A549 (cell line): ENCODE results near the gene ZFC3H1.

Experiments
- CBX8 ChIP-seq: fragments of 200-600 bp; sonication (generic); IDR thresholded peaks from 2 replicates; pipeline ENCODE4 v1.6.1; 2016
- CEBPB ChIP-seq, 2 experiments: fragments of >200 bp in 1 of 2; sonication (Bioruptor Twin) in 1 of 2; formaldehyde crosslinking in 1 of 2; IDR thresholded peaks; 2 replicates each; pipeline ENCODE4 v1.6.1; 2012 to 2016
- HDAC2 ChIP-seq: fragments of 200-600 bp; sonication (generic); IDR thresholded peaks from 2 replicates; pipeline ENCODE4 v1.6.1; 2016
- POLR2A ChIP-seq: IDR thresholded peaks from 2 replicates; pipeline ENCODE4 v1.6.1; 2012; ENCODE audit warnings: mild to moderate bottlenecking, low read length
- RAD21 ChIP-seq, 2 experiments: fragments of >200 bp in 1 of 2; sonication (Bioruptor Twin) in 1 of 2; formaldehyde crosslinking in 1 of 2; IDR thresholded peaks in 1 of 2; conservative IDR thresholded peaks in 1 of 2; 2 replicates in 1 of 2; 3 replicates in 1 of 2; pipeline ENCODE4 v1.6.1; 2012 to 2018; ENCODE audit warnings: inconsistent platforms in 1 of 2
- RARB ChIP-seq: fragments of 250-450 bp; sonication (Bioruptor Pico); IDR thresholded peaks from 2 replicates; pipeline ENCODE4 v1.8.0; 2021; ENCODE audit warnings: mild to moderate bottlenecking, moderate library complexity
- SREBF2 ChIP-seq: fragments of 450-650 bp; IDR thresholded peaks from 2 replicates; pipeline ENCODE4 v1.6.1; 2014; ENCODE audit warnings: mild to moderate bottlenecking, moderate library complexity
- ZNF302 ChIP-seq: fragments of 250-450 bp; sonication (Bioruptor Pico); IDR thresholded peaks from 2 replicates; pipeline ENCODE4 v1.9.0; 2021; ENCODE audit warnings: inconsistent platforms, mild to moderate bottlenecking, moderate library complexity
- ZSCAN20 ChIP-seq: fragments of 250-450 bp; sonication (Bioruptor Pico); IDR thresholded peaks from 2 replicates; pipeline ENCODE4 v1.8.0; 2022; ENCODE audit warnings: mild to moderate bottlenecking, moderate library complexity
- TF ChIP-seq, protein P1 (sequence below): fragments of >200 bp; sonication (Bioruptor Twin); formaldehyde crosslinking; IDR thresholded peaks from 3 replicates; pipeline ENCODE4 v1.5.1; 2016
- TF ChIP-seq, protein P2 (sequence below): fragments of 200-600 bp; sonication (generic); IDR thresholded peaks from 2 replicates; pipeline ENCODE4 v1.6.1; 2016; ENCODE audit warnings: antibody characterized with exemption, mild to moderate bottlenecking, moderate library complexity

DNA sequence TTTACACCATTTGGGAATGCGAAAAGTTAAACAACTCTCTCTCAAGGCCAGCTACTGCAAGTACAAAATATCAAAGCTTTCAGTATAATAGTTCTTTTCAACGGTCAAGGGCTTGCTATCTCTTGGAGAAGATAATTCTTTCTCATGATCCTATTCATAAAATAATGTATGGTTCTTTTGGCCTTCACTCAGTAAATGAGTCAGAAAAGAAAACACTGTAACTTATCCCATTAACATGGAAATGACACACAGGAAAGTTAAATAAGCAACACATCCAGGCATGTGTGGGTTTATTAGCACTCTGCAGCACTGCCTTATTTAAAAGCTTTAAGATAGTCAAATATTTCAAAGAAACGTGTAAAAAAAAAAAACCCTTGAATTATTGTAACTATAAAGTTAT lies 36.9 kb downstream of the ZFC3H1 start:
- TF ChIP-seq POLR2A (no peak), ZNF302 (CRISPR knock-in tag) (no peak), ZSCAN20 (CRISPR knock-in tag) (no peak), RARB (no peak), CEBPB (IDR thresholded peaks at IDR 0.05) (no peak), RAD21 (conservative IDR thresholded peaks at IDR 0.05 in 1 of 2, IDR thresholded peaks at IDR 0.05 in 1 of 2) (no peak), HDAC2 (no peak), CBX8 (no peak), SREBF2 (no peak)
- TF ChIP-seq, protein P1, sequence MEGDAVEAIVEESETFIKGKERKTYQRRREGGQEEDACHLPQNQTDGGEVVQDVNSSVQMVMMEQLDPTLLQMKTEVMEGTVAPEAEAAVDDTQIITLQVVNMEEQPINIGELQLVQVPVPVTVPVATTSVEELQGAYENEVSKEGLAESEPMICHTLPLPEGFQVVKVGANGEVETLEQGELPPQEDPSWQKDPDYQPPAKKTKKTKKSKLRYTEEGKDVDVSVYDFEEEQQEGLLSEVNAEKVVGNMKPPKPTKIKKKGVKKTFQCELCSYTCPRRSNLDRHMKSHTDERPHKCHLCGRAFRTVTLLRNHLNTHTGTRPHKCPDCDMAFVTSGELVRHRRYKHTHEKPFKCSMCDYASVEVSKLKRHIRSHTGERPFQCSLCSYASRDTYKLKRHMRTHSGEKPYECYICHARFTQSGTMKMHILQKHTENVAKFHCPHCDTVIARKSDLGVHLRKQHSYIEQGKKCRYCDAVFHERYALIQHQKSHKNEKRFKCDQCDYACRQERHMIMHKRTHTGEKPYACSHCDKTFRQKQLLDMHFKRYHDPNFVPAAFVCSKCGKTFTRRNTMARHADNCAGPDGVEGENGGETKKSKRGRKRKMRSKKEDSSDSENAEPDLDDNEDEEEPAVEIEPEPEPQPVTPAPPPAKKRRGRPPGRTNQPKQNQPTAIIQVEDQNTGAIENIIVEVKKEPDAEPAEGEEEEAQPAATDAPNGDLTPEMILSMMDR, result no peak
- TF ChIP-seq, protein P2, sequence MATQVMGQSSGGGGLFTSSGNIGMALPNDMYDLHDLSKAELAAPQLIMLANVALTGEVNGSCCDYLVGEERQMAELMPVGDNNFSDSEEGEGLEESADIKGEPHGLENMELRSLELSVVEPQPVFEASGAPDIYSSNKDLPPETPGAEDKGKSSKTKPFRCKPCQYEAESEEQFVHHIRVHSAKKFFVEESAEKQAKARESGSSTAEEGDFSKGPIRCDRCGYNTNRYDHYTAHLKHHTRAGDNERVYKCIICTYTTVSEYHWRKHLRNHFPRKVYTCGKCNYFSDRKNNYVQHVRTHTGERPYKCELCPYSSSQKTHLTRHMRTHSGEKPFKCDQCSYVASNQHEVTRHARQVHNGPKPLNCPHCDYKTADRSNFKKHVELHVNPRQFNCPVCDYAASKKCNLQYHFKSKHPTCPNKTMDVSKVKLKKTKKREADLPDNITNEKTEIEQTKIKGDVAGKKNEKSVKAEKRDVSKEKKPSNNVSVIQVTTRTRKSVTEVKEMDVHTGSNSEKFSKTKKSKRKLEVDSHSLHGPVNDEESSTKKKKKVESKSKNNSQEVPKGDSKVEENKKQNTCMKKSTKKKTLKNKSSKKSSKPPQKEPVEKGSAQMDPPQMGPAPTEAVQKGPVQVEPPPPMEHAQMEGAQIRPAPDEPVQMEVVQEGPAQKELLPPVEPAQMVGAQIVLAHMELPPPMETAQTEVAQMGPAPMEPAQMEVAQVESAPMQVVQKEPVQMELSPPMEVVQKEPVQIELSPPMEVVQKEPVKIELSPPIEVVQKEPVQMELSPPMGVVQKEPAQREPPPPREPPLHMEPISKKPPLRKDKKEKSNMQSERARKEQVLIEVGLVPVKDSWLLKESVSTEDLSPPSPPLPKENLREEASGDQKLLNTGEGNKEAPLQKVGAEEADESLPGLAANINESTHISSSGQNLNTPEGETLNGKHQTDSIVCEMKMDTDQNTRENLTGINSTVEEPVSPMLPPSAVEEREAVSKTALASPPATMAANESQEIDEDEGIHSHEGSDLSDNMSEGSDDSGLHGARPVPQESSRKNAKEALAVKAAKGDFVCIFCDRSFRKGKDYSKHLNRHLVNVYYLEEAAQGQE, result no peak
